Astrocyte (in vitro differentiated cells and primary cell): ENCODE data around the gene PLG. TPM values are rescaled to one million over a fixed set of nuclear protein-coding genes. Genes with fewer than 3 reads are reported as not detected.
"Not testable (repeated sequence)": the region's sequence is repeated elsewhere in the genome, so short reads cannot be mapped to it uniquely, and the experiment has no call there.

Source experiments
- DNase-seq: peaks from one replicate; pipeline ENCODE4 v3.0.0-alpha.2; 2010; ENCODE audit warnings: low read depth
- FAIRE-seq: peaks from 2 replicates; lab custom pipeline; 2011; peaks lifted over from hg19 to GRCh38; lab: Jason Lieb, UNC
- H2AFZ ChIP-seq: 2 replicates; pipeline ENCODE4 v1.6.0; 2012; ENCODE audit warnings: low read depth, low read length, inconsistent platforms
- H3K27ac ChIP-seq: 2 replicates; pipeline ENCODE4 v1.5.1; 2011; ENCODE audit warnings: low read depth, low read length, inconsistent platforms
- H3K27me3 ChIP-seq: 2 replicates; pipeline ENCODE4 v1.6.0; 2011; ENCODE audit warnings: low read length, inconsistent platforms; ENCODE audit not compliant: insufficient read depth
- H3K36me3 ChIP-seq: 2 replicates; pipeline ENCODE4 v1.5.1; 2011; ENCODE audit warnings: low read length, inconsistent platforms; ENCODE audit not compliant: insufficient read depth
- H3K4me1 ChIP-seq: 2 replicates; pipeline ENCODE4 v1.5.1; 2011; ENCODE audit warnings: low read length, inconsistent platforms; ENCODE audit not compliant: insufficient read depth
- H3K4me2 ChIP-seq: 2 replicates; pipeline ENCODE4 v1.6.0; 2012; ENCODE audit warnings: low read length, inconsistent platforms
- H3K4me3 ChIP-seq: 2 replicates; pipeline ENCODE4 v1.5.1; 2011; ENCODE audit warnings: low read depth, mild to moderate bottlenecking, low read length, inconsistent platforms; ENCODE audit not compliant: insufficient read depth
- H3K79me2 ChIP-seq: 2 replicates; pipeline ENCODE4 v1.6.0; 2012; ENCODE audit warnings: mild to moderate bottlenecking, low read length, inconsistent platforms; ENCODE audit not compliant: insufficient read depth
- H3K9ac ChIP-seq: 2 replicates; pipeline ENCODE4 v1.6.0; 2012; ENCODE audit warnings: mild to moderate bottlenecking, low read length, inconsistent platforms
- H3K9me3 ChIP-seq: 2 replicates; pipeline ENCODE4 v1.5.1; 2012; ENCODE audit warnings: low read depth, mild to moderate bottlenecking, low read length, inconsistent platforms; ENCODE audit not compliant: insufficient read depth
- H4K20me1 ChIP-seq: 2 replicates; pipeline ENCODE4 v1.6.0; 2012; ENCODE audit warnings: low read length, inconsistent platforms; ENCODE audit not compliant: insufficient read depth
- H3K27ac Mint-ChIP-seq: one replicate; pipeline ENCODE4 v1.8.0; 2021; ENCODE audit warnings: mild to moderate bottlenecking, mixed read lengths; ENCODE audit not compliant: unreplicated experiment
- H3K27me3 Mint-ChIP-seq: one replicate; pipeline ENCODE4 v1.8.0; 2021; ENCODE audit warnings: low read depth, mixed read lengths; ENCODE audit not compliant: unreplicated experiment
- H3K36me3 Mint-ChIP-seq: one replicate; pipeline ENCODE4 v1.8.0; 2021; ENCODE audit warnings: low read depth, mixed read lengths; ENCODE audit not compliant: unreplicated experiment
- H3K4me1 Mint-ChIP-seq: one replicate; pipeline ENCODE4 v1.8.0; 2021; ENCODE audit warnings: low read depth, mixed read lengths; ENCODE audit not compliant: unreplicated experiment
- H3K4me3 Mint-ChIP-seq: one replicate; pipeline ENCODE4 v1.8.0; 2021; ENCODE audit warnings: mild to moderate bottlenecking, moderate library complexity, mixed read lengths; ENCODE audit not compliant: unreplicated experiment
- H3K9me3 Mint-ChIP-seq: one replicate; pipeline ENCODE4 v1.8.0; 2021; ENCODE audit warnings: mild to moderate bottlenecking, mixed read lengths; ENCODE audit not compliant: unreplicated experiment
- EZH2 ChIP-seq: IDR thresholded peaks from 2 replicates; pipeline ENCODE4 v1.6.1; 2012; ENCODE audit warnings: mild to moderate bottlenecking, low read length, inconsistent platforms; ENCODE audit not compliant: insufficient read depth
- total RNA-seq: library from RNA; stranded (reverse); gene quantifications from 2 replicates; pipeline ENCODE4 v1.2.1, GENCODE V29; 2021
- TF ChIP-seq, protein P1 (sequence below): IDR thresholded peaks from 2 replicates; pipeline ENCODE4 v1.5.1; 2011; ENCODE audit warnings: low read depth, mild to moderate bottlenecking, inconsistent platforms, low read length, moderate library complexity; ENCODE audit not compliant: insufficient read depth

The PLG gene
- total RNA-seq, 1 donor from 2014 or later: 0.16 TPM

DNA sequence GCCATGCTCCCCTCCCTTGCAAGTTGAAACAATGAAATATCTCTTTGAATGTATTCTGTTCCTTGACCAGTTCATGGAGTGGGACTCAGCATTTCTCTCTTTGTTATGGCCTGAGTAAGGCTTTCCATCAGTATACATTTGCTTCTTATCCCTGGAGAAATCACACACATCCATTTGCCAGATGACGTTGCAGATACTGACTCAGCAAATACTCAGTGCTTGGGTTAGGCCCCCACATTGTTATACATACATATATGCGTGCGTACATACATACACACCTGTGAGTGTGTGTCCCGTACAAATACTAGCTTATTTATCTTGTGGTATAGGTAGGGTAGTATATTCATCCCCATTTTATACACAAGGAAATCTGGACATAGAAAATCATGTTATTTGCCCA is 72.4 kb downstream of the PLG start:
- Mint-ChIP-seq H3K27ac (no peak overlapping the region), H3K4me1 (no peaks in the 10 kb centered on the region), H3K27me3 (no peaks in the 10 kb centered on the region), H3K9me3 (no peaks in the 10 kb centered on the region), H3K36me3 (no peaks in the 10 kb centered on the region), H3K4me3 (no peak overlapping the region)
- DNase-seq (no peak), FAIRE-seq (no peak)
- Histone ChIP-seq H3K27me3 (no peaks in the 10 kb centered on the region), H3K9me3 (no peaks in the 10 kb centered on the region), H3K79me2 (no peaks in the 10 kb centered on the region), H3K36me3 (no peaks in the 10 kb centered on the region), H4K20me1 (no peaks in the 10 kb centered on the region), H3K4me3 (no peak overlapping the region), H3K4me2 (no peak overlapping the region), H3K9ac (no peak overlapping the region), H2AFZ (no peak overlapping the region), H3K27ac (no peak overlapping the region), H3K4me1 (no peaks in the 10 kb centered on the region)
- TF ChIP-seq, protein P1, sequence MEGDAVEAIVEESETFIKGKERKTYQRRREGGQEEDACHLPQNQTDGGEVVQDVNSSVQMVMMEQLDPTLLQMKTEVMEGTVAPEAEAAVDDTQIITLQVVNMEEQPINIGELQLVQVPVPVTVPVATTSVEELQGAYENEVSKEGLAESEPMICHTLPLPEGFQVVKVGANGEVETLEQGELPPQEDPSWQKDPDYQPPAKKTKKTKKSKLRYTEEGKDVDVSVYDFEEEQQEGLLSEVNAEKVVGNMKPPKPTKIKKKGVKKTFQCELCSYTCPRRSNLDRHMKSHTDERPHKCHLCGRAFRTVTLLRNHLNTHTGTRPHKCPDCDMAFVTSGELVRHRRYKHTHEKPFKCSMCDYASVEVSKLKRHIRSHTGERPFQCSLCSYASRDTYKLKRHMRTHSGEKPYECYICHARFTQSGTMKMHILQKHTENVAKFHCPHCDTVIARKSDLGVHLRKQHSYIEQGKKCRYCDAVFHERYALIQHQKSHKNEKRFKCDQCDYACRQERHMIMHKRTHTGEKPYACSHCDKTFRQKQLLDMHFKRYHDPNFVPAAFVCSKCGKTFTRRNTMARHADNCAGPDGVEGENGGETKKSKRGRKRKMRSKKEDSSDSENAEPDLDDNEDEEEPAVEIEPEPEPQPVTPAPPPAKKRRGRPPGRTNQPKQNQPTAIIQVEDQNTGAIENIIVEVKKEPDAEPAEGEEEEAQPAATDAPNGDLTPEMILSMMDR: no peak
- TF ChIP-seq EZH2: no peak

DNA sequence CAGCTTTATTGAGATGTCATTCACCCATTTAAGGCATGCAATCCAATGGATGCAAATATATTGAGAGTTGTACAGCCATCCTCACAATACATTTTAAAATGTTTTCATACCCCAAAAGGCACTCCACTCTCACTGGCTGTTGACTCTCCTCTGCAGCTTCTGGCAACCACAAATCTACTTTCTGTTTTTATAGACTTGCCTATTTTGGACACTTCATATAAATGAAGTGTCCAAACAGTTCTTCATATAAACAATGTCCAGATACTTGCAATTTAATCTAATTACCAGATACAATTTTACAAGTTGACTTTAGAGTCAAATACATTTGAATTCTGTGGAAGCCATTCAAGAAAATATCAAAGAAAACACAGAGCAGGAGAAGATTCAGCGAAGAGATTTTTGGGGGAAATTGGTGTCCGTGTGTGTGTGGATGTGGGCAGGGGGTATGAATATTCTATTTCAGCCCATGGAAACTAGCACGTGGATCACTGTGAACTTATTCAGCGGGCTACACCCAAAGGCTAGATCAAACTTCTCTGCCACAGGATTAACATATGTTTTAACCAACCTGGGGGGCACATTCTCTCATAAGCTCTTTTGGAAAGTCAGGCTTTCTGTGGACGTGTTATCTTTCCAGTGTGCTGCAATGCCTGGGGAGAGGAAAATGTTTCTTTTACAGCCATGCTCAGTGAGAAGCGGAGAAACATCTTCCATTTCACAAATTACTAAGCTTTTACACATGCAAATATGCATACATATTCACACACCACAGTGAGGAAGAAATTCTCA is 73.9 kb downstream of the PLG start:
- peaks cover 3% of the 10 kb centered on the region for H3K9me3 Mint-ChIP-seq
- no peak for FAIRE-seq

DNA sequence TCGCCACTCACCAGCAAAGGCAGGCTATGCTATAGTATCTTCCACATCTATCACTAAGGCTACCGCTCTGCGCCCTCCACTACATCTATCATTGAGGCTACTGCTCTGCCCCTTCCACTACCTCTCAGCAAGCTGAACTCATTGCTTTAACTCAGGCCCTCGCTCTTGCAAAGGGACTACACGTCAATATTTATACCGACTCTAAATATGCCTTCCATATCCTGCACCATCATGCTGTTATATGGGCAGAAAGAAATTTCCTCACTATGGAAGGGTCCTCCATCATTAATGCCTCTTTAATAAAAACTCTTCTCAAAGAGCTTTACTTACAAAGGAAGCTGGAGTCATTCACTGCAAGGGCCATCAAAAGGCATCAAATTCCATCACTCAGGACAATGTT is 77.1 kb downstream of the PLG start:
- not testable (repeated sequence) for H3K36me3 ChIP-seq, H3K4me2 ChIP-seq, H3K36me3 Mint-ChIP-seq, FAIRE-seq, H3K4me1 ChIP-seq, H3K4me1 Mint-ChIP-seq, H3K9me3 ChIP-seq, H3K9me3 Mint-ChIP-seq, H3K9ac ChIP-seq, H3K4me3 ChIP-seq, H3K27me3 ChIP-seq, H3K27ac ChIP-seq, H3K79me2 ChIP-seq, H3K27ac Mint-ChIP-seq, H3K4me3 Mint-ChIP-seq, DNase-seq, H4K20me1 ChIP-seq, H2AFZ ChIP-seq, H3K27me3 Mint-ChIP-seq

More for the DNA sequence above, 73.9 kb downstream of the PLG start:
- Histone ChIP-seq H3K27ac (no peak overlapping the region), H3K4me3 (no peak overlapping the region), H2AFZ (no peak overlapping the region), H3K4me2 (no peak overlapping the region), H3K9me3 (no peaks in the 10 kb centered on the region), H3K4me1 (no peaks in the 10 kb centered on the region), H3K27me3 (no peaks in the 10 kb centered on the region), H4K20me1 (no peaks in the 10 kb centered on the region), H3K36me3 (no peaks in the 10 kb centered on the region), H3K9ac (no peak overlapping the region), H3K79me2 (no peaks in the 10 kb centered on the region)
- no peaks in the 10 kb centered on the region for H3K36me3 Mint-ChIP-seq
- H3K4me1 Mint-ChIP-seq: no peaks in the 10 kb centered on the region
- H3K27ac Mint-ChIP-seq: no peak overlapping the region
- TF ChIP-seq, protein P1: no peak
- TF ChIP-seq EZH2: no peak
- no peak for DNase-seq
- H3K4me3 Mint-ChIP-seq: no peak overlapping the region
- no peaks in the 10 kb centered on the region for H3K27me3 Mint-ChIP-seq

DNA sequence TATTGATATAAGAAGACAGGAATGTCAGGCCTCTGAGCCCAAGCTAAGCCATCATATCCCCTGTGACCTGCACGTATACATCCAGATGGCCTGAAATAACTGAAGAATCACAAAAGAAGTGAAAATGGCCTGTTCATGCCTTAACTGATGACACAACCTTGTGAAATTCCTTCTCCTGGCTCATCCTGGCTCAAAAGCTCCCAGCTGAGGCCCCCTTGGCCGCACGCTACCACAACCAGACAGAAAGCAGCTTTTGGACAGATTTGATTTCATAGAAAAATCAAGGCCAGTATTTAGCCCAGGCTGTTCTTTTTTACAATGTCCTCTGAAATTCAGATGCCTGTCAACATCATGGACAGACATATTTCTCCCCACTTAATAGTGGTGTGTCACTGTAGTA is 78.6 kb downstream of the PLG start:
- not testable (repeated sequence) for DNase-seq, H2AFZ ChIP-seq, H3K27me3 Mint-ChIP-seq, H3K27ac Mint-ChIP-seq, H3K4me1 ChIP-seq, H3K9ac ChIP-seq, H3K4me2 ChIP-seq, H3K27ac ChIP-seq, H3K9me3 Mint-ChIP-seq, H3K36me3 ChIP-seq, H3K36me3 Mint-ChIP-seq, H3K4me3 ChIP-seq, H3K4me1 Mint-ChIP-seq, H3K4me3 Mint-ChIP-seq, H3K79me2 ChIP-seq, H3K9me3 ChIP-seq, FAIRE-seq, H3K27me3 ChIP-seq, H4K20me1 ChIP-seq
